Stomach (tissue), 4 donors: ENCODE data around the gene DISC1.

ENCODE experiments used
- EP300 ChIP-seq: sonication (generic); formaldehyde crosslinking; IDR thresholded peaks from one replicate; pipeline ENCODE4 v1.6.1; 2017; ENCODE audit warnings: antibody characterized with exemption
- POLR2A ChIP-seq, 4 donors: fragments of 450-650 bp; IDR thresholded peaks; one replicate each; pipeline ENCODE4 v1.6.1; 2016; ENCODE audit warnings: antibody characterized with exemption in 4 of 4, control low read depth in 2 of 4, mild to moderate bottlenecking in 1 of 4, moderate library complexity in 1 of 4
- POLR2AphosphoS5 ChIP-seq, 3 donors: sonication (generic); formaldehyde crosslinking; IDR thresholded peaks; one replicate each; pipeline ENCODE4 v1.6.1; 2016; ENCODE audit warnings: antibody characterized with exemption in 3 of 3
- TF ChIP-seq, protein P1 (sequence below), 7 experiments: fragments of 450-650 bp in 4 of 7; fragments of 200-600 bp in 3 of 7; sonication (generic) in 3 of 7; IDR thresholded peaks; one replicate each; pipeline ENCODE4 v1.5.1; 2016 to 2019; ENCODE audit warnings: antibody characterized with exemption in 7 of 7, control low read depth in 2 of 7, mild to moderate bottlenecking in 1 of 7

GRCh38 chr1:231855361-231855760, 228.8 kb downstream of the DISC1 start:
- TF ChIP-seq, protein P1, sequence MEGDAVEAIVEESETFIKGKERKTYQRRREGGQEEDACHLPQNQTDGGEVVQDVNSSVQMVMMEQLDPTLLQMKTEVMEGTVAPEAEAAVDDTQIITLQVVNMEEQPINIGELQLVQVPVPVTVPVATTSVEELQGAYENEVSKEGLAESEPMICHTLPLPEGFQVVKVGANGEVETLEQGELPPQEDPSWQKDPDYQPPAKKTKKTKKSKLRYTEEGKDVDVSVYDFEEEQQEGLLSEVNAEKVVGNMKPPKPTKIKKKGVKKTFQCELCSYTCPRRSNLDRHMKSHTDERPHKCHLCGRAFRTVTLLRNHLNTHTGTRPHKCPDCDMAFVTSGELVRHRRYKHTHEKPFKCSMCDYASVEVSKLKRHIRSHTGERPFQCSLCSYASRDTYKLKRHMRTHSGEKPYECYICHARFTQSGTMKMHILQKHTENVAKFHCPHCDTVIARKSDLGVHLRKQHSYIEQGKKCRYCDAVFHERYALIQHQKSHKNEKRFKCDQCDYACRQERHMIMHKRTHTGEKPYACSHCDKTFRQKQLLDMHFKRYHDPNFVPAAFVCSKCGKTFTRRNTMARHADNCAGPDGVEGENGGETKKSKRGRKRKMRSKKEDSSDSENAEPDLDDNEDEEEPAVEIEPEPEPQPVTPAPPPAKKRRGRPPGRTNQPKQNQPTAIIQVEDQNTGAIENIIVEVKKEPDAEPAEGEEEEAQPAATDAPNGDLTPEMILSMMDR (IDR thresholded peaks at IDR 0.05) = no peak
- TF ChIP-seq EP300 = no peak
- no peak for TF ChIP-seq POLR2A (IDR thresholded peaks at IDR 0.05)
- TF ChIP-seq POLR2AphosphoS5 (IDR thresholded peaks at IDR 0.05) = no peak
